ENCODE data around the gene CDH20.

CDH20 gene

GRCh38 chr18:61572084-61572655 is 238.9 kb downstream of the CDH20 start:
- no peak for DNase-seq (ENCODE audit: low read depth in 1 of 2, low spot score in 1 of 2)

DNA sequence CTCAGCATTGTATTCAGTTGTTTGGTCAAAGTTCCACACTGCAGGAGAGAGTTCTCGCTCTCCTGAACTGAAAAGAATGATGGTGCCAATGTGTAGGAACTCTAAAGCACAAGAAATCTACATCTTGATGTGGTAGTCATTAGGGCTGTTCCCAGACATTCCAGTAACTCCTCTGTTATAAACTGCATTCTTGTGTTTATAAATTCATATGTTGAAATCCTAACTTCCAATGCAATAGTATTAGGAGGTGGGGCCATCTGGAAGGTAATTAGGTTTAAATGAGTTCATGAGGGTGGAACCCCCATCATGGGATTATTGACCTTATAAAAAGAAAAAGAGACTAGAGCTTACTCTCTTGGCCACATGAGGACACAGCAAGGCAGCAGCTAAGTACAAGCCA is 239.6 kb downstream of the CDH20 start:
- no peak for DNase-seq (ENCODE audit: low read depth in 1 of 2, low spot score in 1 of 2)

- DNase-seq (ENCODE audit: low read depth in 1 of 2, low spot score in 1 of 2) = no peak
Measured at GRCh38 chr18:61574665-61575064, 241.4 kb downstream of the CDH20 start.

DNA sequence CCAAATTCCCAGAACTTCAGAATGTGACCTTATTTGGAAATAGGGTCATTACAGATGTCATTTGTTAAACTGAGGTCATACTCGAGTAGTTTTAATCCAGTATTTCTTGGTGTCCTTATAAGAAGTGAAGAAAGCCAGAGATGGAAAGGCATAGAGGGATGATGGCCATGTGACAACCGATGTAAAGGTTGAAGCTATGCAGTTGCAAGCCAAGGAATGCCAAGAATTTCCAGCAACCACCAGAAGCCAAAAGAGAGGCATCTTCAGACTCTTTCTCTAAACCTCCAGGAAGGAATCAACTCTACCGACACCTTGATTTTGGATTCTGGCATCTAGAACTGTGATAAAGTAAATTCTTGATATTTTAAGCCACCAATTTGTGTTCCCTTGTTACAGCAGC is 242.2 kb downstream of the CDH20 start:
- DNase-seq (ENCODE audit: low read depth in 1 of 2, low spot score in 1 of 2) = no peak

DNA sequence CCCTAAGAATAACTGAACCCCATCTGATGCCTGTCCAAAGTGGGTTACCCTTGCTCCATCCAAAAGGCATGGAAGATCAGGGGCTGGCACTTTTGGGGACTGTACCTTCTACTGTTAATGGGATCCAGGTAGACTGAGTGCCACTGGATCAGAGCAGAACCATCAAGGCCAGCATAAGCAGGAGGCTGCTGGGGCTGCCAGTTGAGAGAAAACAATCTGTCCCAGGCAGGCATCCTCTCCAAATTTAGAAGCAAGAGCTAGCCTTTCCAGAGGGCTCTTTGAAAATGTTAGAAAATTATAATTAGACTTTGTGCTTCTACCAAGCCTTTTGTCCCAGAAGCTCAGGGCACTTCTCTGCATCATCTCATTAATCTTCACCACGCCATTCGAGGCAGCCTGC is 245.6 kb downstream of the CDH20 start:
- no peak for DNase-seq (ENCODE audit: low read depth in 1 of 2, low spot score in 1 of 2)

DNA sequence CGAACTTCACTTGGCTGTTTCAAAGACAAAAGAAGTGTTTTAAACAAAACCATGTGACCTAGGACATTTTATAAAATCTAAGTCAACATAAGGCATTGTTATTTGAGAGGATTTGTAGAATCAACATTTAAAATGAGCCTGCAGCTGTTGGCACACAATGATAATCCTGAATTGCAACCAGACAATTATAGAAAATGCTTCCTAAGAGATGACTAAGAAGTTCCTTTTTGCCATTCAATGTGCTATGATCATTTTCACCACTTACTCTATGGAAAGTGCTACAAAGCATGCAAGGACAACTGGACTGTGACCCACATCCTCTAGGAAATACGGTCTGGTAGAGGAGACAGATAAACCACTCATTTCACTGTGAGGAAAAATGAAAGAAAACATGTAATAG is 246.4 kb downstream of the CDH20 start:
- DNase-seq (ENCODE audit: low read depth in 1 of 2, low spot score in 1 of 2) = no peak

DNA sequence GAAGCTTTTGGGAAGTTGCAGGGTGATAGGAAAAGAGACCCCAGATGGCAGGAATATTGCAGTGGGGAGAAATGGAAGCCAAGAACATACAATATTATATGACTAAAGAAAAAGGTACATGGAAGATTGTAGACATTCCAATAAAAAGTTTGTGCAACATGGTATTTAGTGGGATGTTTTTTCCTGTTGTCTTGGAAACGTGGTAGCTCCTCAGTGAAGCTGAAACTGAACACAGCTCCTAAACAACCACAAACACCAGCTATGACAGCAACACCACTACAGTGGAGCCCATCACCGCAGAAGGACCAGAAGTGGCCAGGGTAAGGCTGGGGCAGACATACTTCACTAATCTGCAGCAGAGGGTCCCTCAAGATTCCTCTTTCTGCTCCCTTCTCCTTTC is 246.8 kb downstream of the CDH20 start:
- DNase-seq (ENCODE audit: low read depth in 1 of 2, low spot score in 1 of 2) = no peak

GRCh38 chr18:61581578-61582201 is 248.5 kb downstream of the CDH20 start:
- peak; percentile 52 to 57 for DNase-seq (ENCODE audit: low read depth in 1 of 2, low spot score in 1 of 2)

DNA sequence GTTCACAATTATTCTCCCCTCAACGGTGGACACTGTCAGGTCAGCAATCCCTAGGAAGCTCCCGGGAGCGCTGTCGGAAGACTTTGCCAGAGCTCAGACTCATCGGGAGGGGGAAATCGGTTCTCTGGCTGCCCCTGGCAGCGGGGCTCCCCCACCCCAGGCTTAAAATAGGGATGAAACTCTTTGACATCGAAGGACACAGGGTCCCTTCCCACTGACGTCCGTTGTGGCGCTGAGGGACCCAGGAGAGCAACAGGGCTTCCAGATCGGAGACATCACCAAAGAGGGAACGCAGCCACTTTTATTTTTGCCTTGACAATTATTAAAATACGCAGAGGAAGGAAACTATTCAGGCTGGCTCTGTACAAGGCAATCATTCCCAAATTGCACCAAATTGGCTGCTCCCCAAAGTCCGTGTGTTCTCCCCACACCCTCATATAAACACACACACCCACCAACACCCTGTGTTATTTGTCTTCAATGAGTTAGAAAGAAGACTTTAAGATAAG is 249.0 kb downstream of the CDH20 start:
- DNase-seq (ENCODE audit: low read depth in 1 of 2, low spot score in 1 of 2) = no peak

DNA sequence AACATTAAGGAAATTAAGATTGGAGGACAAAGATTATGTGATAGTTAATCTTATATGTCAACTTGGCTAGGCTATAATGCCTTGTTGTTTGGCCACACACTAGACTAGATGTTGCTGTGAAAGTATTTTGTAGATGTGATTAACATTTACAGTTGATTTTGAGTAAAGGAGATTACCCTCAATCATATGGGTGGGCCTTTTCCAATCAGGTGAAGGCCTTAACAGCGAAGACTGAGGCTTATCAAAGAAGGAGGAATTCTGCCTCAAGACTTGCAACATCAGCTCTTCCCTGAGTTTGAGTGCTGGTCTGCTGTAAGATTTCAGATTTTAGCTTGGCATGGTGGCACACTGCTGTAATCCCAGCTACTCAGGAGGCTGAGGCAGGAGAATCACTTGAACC is 250.3 kb downstream of the CDH20 start:
- no peak for DNase-seq (ENCODE audit: low read depth in 1 of 2, low spot score in 1 of 2)

DNA sequence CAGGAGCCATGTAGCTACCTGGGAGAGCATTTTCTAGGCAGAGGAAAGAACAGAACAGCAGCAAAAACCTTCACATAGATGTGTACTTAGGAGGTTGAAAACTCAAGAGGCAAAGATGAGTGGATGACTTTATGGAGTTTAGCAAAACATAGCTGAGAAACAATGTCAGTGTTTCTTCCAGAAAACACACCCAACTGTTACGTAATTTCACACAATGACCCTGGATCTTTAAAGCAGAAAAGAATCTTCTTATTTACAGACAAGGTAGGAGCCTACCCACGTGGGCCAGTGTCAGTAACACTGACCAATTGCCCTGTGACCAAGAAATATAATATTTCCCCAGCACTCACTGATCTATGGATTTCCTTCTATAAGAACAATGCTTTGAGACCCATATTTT is 254.6 kb downstream of the CDH20 start:
- no peak for DNase-seq (ENCODE audit: low read depth in 1 of 2, low spot score in 1 of 2)

GRCh38 chr18:61589053-61589723 is 256.0 kb downstream of the CDH20 start:
- DNase-seq (ENCODE audit: low read depth in 1 of 2, low spot score in 1 of 2) = no peak

GRCh38 chr18:61589724-61590065 is 256.5 kb downstream of the CDH20 start:
- DNase-seq (ENCODE audit: low read depth in 1 of 2, low spot score in 1 of 2) = no peak

DNA sequence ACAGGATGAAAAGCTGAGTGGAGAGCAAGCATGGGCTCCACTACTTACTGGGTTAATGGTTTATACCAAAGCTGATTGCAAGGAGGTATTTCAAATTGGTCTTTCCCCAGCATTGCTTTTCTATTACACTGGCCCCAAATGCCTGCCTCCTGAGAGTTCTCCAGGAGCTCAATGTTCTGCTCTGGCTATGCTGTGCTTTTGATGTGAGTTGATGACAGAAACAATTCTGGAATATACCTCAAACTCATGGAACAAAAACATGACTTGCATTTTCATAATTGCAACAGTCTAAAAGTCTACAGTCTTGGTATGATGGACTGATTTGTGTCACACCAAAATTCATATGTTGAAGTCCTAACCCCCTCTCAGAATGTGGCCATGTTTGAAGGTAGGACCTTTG is 258.0 kb downstream of the CDH20 start:
- DNase-seq (ENCODE audit: low read depth in 1 of 2, low spot score in 1 of 2) = no peak

DNA sequence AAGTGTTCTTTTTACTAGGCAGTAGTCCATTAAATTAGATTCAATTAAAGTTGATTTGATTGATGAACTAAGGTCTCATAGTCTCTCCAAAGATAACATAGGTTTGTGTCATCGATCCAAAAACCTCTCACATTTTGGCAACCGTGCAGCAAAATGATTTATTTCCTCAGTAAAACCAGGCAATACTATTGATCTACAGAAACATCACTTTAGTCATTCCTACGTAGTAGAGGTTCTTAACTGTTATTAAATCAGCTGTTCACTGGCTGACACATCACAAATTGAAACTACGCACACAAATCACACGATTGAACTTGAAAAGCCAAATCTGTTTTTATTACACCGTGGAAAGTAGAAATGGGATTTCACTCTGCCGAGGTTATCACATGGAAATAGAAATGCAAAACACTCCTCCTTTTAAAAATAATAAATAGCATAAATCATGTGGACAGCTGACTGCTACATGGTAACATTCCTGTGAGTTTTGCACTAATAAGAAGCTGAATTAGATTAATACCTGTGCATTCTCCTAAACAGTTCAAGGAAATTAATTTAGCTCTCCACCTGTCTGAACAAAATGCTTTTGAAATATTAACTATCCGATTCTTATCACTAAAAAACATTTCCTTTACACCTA is 262.5 kb downstream of the CDH20 start:
- no peak for DNase-seq (ENCODE audit: low read depth in 1 of 2, low spot score in 1 of 2)

DNA sequence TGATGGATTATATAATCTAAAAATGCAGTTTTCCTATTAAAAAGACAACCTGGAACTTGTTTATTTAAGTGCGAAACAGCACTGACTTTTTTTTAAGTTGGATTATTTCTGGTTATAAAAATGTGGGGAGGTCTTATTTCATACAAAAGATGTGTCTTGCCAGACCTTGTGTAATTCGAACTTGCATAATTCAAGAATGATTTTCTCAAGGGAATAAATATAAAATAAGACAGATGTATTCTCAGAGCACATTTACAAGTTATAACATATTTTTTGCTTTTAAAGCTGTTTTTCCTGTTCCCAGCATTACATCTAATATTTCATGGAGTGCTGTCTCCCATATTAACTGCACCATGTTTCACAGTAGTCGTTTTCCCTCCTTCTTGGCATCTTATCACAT is 263.1 kb downstream of the CDH20 start:
- no peak for DNase-seq (ENCODE audit: low read depth in 1 of 2, low spot score in 1 of 2)

GRCh38 chr18:61597316-61597715 is 264.1 kb downstream of the CDH20 start:
- no peak for DNase-seq (ENCODE audit: low read depth in 1 of 2, low spot score in 1 of 2)

GRCh38 chr18:61600422-61600821 is 267.2 kb downstream of the CDH20 start:
- no peak for DNase-seq (ENCODE audit: low read depth in 1 of 2, low spot score in 1 of 2)

DNA sequence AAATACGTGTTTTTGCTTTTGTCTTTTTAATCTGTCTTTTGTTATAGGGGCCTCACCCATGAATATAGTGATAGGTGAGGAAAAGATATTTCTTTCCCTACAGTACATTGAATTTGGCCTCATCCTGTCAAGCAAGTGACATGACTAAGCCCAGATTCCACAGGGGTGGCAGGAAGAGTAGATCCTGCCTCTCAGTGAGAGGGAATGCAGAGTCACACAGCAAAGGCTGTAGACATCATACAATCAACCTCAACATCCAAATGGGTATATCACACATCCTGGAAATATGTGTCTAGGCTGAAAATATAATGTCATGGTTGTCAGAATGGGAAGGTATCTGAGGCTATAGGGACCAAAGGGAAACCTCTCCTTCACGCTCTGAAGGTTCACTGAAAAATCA is 269.6 kb downstream of the CDH20 start:
- DNase-seq (ENCODE audit: low read depth in 1 of 2, low spot score in 1 of 2) = no peak

Measured in activated CD4-positive, alpha-beta T cell treated with anti-CD3 and anti-CD28 coated beads, Interleukin-2, amount 50 U/mL, for 24 hours (primary cell).